IgD-negative memory B cell (primary cell): Measurements from ENCODE around the gene SLC27A1. TPM values are rescaled to one million over a fixed set of nuclear protein-coding genes. Genes with fewer than 3 reads are reported as not detected.
"Not testable (repeated sequence)": the region's sequence is repeated elsewhere in the genome, so short reads cannot be mapped to it uniquely, and the experiment has no call there.

Experiments
- H3K27ac Mint-ChIP-seq, 3 donors: one replicate each; pipeline ENCODE4 v1.8.0; 2020 to 2022; ENCODE audit warnings: mild to moderate bottlenecking in 3 of 3, mixed read lengths in 3 of 3, moderate library complexity in 1 of 3
- H3K27me3 Mint-ChIP-seq: one replicate; pipeline ENCODE4 v1.8.0; 2021; ENCODE audit warnings: mixed read lengths
- H3K36me3 Mint-ChIP-seq: one replicate; pipeline ENCODE4 v1.8.0; 2020; ENCODE audit warnings: mild to moderate bottlenecking, mixed read lengths
- H3K4me1 Mint-ChIP-seq, 3 donors: one replicate each; pipeline ENCODE4 v1.8.0; 2020 to 2022; ENCODE audit warnings: mixed read lengths in 3 of 3, mild to moderate bottlenecking in 1 of 3
- H3K4me3 Mint-ChIP-seq, 4 donors: one replicate each; pipeline ENCODE4 v1.8.0; 2020 to 2022; ENCODE audit warnings: mild to moderate bottlenecking in 4 of 4, mixed read lengths in 4 of 4, moderate library complexity in 3 of 4
- H3K9me3 Mint-ChIP-seq, 3 donors: one replicate each; pipeline ENCODE4 v1.8.0; 2020 to 2021; ENCODE audit warnings: mixed read lengths in 3 of 3, mild to moderate bottlenecking in 1 of 3
- polyA plus RNA-seq: library from polyadenylated mRNA; unstranded; fragments of 300-500 nt; fragmentation: Illumina TruSeq; gene quantifications from one replicate; pipeline ENCODE4 v1.2.3, GENCODE V29; 2021

The SLC27A1 gene
- polyA plus RNA-seq, 1 donor from 2014 or later, result 4.5 TPM

DNA sequence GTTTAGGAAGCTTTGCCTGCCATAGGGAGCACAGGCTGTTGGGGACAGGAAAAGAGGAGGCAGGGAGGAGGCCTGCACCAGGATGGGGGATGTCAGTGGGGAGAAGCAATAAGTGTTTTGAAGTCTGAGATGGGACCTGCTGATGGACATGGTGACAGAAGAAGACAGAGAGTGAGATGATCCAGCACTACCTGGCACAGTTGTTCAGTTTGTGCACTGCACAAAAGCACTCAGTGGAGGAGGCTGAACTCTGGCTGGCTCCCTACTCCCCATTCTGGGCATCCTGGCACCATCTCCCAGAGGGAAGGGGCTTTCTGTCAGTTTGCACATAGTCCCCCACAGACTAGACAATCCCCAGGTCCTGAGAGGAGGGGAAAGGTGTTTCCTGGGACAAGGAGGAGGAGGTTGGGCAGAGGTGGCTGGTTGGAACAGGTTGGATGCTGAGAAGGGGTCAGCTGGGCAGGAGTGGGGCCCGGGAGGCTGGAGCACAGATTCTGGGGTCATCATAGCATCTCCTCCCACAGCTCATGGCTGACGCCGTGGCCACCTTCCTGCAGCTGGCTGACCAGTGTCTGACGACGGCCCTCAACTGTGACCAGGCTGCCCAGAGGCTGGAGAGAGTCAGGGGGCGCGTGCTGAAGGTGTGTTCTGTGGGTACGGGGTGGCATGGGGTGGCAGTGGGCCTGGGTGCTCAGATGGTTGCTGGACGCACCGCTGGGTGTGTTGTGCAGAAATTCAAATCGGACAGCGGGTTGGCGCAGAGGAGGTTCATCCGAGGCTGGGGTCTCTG, 72.7 kb downstream of the SLC27A1 start:
- peaks cover 19% of the 10 kb centered on the region in 3 donors for H3K4me1 Mint-ChIP-seq

DNA sequence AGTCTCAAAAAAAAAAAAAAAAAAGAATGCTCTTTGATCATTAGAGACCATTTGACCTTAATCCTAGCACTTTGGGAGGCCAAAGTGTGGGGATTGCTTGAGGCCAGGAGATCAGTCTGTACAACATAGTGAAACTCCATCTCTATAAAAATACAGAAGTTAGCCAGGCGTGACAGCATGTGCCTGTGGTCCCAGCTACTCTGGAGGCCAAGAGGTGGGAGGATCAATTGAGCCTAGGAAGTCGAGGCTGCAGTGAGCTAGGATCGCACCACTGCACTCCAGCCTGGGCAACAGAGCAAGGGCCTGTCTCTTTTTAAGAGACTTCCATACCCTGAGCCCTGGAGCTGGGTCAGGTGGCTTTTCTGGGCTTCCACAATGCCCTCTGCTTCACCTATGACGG, 73.7 kb downstream of the SLC27A1 start:
- H3K27ac Mint-ChIP-seq, result peak overlapping the region in 1 of 3 donors; percentile 64
- no peaks in the 10 kb centered on the region for H3K9me3 Mint-ChIP-seq
- no peak overlapping the region for H3K4me3 Mint-ChIP-seq

More for the DNA sequence above, 72.7 kb downstream of the SLC27A1 start:
- Mint-ChIP-seq H3K27ac (peak overlapping the region in 2 of 3 donors; percentile 32 to 53), H3K9me3 (no peaks in the 10 kb centered on the region), H3K36me3 (peaks cover 5% of the 10 kb centered on the region), H3K4me3 (peak overlapping the region in 1 of 4 donors; percentile 28), H3K27me3 (no peaks in the 10 kb centered on the region)

DNA sequence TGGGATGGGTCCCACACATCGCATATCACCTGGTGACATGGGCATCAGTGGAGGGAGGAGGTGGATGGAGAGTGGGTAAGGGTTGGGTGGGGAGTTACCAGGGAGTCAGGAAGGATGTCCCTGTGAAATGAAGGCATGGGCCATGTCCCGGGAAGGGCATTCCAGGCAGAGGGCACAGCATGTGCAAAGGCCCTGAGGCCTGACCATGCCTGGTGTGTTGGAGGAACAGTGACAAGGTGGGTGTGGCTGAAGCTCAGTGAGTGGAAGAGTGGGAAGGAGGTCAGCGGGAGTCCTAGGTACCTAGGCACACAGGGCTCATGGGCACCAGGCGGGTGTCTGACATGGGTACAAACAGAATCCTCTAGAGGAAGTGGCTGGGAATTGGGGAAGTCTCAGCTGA, 74.1 kb downstream of the SLC27A1 start:
- peaks cover 6% of the 10 kb centered on the region for H3K36me3 Mint-ChIP-seq
- H3K27ac Mint-ChIP-seq, result peak overlapping the region in 2 of 3 donors; percentile 39 to 64
- H3K4me3 Mint-ChIP-seq, result no peak overlapping the region
- H3K27me3 Mint-ChIP-seq, result no peaks in the 10 kb centered on the region
- H3K4me1 Mint-ChIP-seq, result peaks cover 11 to 16% (median 11%) of the 10 kb centered on the region in 3 donors
- no peaks in the 10 kb centered on the region for H3K9me3 Mint-ChIP-seq

More for the DNA sequence above, 73.7 kb downstream of the SLC27A1 start:
- H3K4me1 Mint-ChIP-seq, result peaks cover 11 to 15% (median 12%) of the 10 kb centered on the region in 3 donors
- H3K27me3 Mint-ChIP-seq, result no peaks in the 10 kb centered on the region
- peaks cover 5% of the 10 kb centered on the region for H3K36me3 Mint-ChIP-seq

DNA sequence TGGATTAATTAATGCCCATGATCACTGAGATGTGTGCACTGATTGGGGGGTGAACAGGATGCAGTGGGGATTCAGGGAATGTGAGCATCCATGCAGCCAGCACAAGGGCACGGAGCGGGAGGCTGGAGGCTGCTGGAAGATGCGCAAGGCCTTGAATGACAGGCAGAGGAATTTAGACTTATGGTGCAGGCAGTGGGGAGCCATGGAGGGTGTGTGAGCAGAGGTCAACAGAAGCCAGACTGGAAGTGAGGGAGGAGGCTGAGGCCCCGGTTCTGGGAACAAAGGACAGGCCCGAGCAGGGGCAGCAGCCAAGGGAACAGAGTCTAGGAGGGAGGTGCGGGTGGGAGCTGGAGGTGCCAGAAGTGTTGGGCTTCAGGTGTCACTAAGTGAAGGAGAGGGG, 77.8 kb downstream of the SLC27A1 start:
- Mint-ChIP-seq H3K4me1 (peaks cover 3 to 9% (median 6%) of the 10 kb centered on the region in 3 donors), H3K36me3 (peaks cover 7% of the 10 kb centered on the region), H3K27ac (peak overlapping the region; percentile 25 to 45 (median 42)), H3K27me3 (no peaks in the 10 kb centered on the region), H3K9me3 (no peaks in the 10 kb centered on the region), H3K4me3 (peak overlapping the region in 1 of 4 donors; percentile 9)

DNA sequence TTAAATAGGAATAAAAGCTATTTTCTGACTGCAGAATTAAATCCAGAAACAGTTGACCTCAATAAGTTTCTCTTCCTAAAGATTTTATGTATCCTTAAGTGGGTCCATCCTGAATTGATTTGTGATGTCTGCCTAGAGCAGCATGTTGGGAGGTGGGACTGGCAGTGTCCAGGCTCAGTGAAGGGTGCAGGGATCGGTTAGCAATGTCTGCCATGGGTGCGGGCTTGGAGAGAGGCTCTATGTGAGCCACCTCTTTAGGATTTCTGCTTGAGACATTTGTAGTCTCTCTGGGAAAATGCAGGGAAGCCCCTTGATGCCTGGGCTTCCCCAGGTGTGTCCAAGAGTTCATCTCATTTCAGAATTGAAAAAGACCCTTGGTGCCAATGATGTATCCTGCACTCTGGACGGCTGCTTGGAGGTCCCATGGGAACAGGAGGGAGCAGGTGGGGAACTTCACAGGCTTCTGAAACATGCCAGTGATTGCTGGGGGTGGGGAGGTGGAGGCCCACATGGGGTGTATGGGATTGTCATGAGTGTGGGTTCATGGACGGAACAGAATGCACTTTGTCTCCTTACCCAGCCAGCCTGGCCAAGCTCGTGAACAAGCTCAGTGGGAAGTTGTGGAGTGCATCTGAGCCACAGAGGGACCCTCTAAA, 78.9 kb downstream of the SLC27A1 start:
- Mint-ChIP-seq H3K9me3 (no peaks in the 10 kb centered on the region), H3K27me3 (no peaks in the 10 kb centered on the region), H3K36me3 (peaks cover 9% of the 10 kb centered on the region), H3K27ac (peak overlapping the region in 2 of 3 donors; percentile 14 to 39), H3K4me1 (peaks cover under 1 to 4% (median 3%) of the 10 kb centered on the region in 3 donors), H3K4me3 (no peak overlapping the region)

DNA sequence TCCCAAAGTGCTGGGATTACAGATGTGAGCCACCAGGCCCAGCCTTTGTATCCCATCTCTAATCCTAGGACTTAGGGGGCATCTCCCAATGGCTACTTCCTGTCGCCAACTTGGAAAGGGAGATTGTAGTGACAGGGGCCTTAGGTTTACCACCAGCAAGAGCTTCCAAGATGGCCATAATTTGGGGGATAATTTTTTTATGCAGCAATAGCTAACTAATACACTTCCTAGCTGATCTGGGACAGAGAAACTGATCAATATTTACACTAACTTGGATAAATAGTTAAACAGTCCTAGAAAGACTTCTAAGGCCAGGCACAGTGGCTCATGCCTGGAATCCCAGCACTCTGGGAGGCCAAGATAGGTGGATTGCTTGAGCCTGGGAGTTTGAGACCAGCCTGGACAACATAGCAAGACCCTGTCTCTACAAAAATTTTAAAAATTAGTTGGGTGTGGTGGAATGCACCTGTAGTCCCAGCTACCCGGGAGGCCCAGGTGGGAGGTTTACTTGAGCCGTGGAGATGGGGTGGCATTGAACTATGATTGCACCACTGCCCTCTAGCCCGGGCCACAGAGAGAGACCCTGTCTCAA, 79.8 kb downstream of the SLC27A1 start:
- peak overlapping the region in 1 of 4 donors; percentile 17 for H3K4me3 Mint-ChIP-seq
- H3K36me3 Mint-ChIP-seq, result peaks cover 9% of the 10 kb centered on the region
- H3K4me1 Mint-ChIP-seq, result peaks cover 0 to 7% (median 3%) of the 10 kb centered on the region in 3 donors
- no peaks in the 10 kb centered on the region for H3K9me3 Mint-ChIP-seq
- H3K27me3 Mint-ChIP-seq, result no peaks in the 10 kb centered on the region
- peak overlapping the region in 1 of 3 donors; percentile 67 for H3K27ac Mint-ChIP-seq

DNA sequence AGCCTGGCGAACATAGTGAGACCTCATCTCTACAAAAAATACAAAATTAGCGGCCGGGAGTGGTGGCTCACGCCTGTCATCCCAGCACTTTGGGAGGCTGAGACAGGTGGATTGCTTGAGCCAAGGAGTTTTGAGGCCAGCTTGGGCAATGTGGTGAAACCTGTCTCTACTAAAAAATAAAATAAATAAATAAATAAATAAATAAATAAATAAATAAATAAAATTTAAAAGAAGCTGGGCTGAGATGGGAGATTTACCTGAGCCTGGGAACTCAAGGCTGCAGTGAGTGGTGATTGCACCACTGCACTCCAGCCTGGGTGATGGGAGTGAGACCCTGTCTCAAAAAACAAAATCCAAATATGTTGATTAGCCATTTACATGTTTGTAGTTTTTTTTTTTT, 82.4 kb downstream of the SLC27A1 start:
- not testable (repeated sequence) for H3K36me3 Mint-ChIP-seq, H3K9me3 Mint-ChIP-seq, H3K27me3 Mint-ChIP-seq, H3K4me3 Mint-ChIP-seq
- peaks cover 0 to 13% (median 3%) of the 10 kb centered on the region in 3 donors for H3K4me1 Mint-ChIP-seq
- peak overlapping the region in 1 of 3 donors; percentile 39 for H3K27ac Mint-ChIP-seq

DNA sequence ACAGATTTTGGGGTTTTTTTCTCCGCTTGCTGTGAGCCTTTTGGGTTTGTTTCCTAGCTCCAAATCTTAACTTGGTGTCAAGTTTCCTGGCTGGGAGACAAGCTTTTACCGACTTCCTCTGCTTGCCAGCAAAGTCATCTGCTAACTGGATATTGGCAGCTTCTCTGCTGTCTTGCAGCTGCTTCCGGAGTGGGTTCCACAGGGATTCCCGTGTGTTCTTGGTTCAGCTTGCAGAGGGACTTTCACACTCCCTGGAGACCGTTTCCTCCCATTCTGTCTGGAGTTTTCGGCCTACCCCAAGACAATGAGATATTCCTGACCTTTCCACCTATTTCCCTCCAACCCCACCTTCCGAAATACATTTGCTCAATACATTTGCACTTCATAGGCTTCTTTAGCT, 82.9 kb downstream of the SLC27A1 start:
- Mint-ChIP-seq H3K9me3 (no peaks in the 10 kb centered on the region), H3K4me3 (peak overlapping the region in 1 of 4 donors; percentile 56), H3K36me3 (peaks cover 9% of the 10 kb centered on the region), H3K4me1 (peaks cover 0 to 13% (median 3%) of the 10 kb centered on the region in 3 donors), H3K27me3 (no peaks in the 10 kb centered on the region), H3K27ac (peak overlapping the region in 2 of 3 donors; percentile 46)

DNA sequence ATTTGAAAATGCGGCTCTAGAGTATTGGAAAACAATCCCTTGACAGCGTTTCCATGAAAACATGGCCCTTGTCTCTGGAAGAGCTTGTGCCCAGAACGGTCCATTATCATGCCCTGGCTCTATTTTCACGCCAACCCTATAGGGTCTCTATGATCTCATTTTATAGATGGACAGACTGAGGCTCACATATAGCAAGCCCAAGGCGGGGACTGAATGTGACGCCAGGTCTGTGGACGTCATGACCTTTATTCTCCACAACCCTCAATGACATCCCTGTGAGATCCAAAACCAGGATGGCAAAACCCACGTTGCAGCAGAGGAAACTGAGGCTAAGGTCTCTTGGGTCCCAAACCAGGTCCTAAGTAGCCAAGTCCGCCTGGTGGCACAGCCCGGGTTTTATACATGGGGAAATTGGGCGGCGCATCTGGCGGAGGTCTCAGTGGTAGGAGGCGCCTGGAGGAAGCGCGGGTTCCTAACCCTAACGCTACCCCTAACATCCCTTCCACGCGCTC, 84.7 kb downstream of the SLC27A1 start:
- H3K27me3 Mint-ChIP-seq, result no peaks in the 10 kb centered on the region
- H3K4me1 Mint-ChIP-seq, result peaks cover 2 to 12% (median 4%) of the 10 kb centered on the region in 3 donors
- H3K4me3 Mint-ChIP-seq, result peak overlapping the region; percentile 54 to 80 (median 64)
- H3K36me3 Mint-ChIP-seq, result peaks cover 7% of the 10 kb centered on the region
- H3K9me3 Mint-ChIP-seq, result no peaks in the 10 kb centered on the region
- peak overlapping the region; percentile 61 to 93 (median 81) for H3K27ac Mint-ChIP-seq

DNA sequence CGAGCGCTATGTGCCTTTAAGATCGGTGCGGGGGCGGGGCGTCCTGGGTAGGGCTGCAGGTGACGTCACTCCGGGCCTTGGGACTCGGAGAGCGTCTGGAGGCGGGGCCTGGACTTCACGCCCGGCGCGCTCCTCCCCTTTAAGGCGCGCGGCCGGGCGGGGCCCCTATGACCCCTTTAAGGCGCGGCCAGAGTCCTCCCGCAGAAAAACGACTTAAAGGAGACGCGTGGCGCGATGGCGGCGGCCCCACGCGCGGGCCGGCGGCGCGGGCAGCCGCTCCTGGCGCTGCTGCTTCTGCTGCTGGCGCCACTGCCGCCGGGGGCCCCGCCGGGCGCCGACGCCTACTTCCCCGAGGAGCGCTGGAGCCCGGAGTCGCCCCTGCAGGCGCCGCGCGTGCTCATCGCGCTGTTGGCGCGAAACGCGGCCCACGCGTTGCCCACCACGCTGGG, 85.2 kb downstream of the SLC27A1 start, which contains the start of gene COLGALT1:
COLGALT1 (plus strand) TSS at position 170 of the 449 bp plus-strand sequence; CDS start at position 235, 65 bp downstream.
- Mint-ChIP-seq H3K4me3 (peak within 1 kb of the TSS; percentile 54 to 95 (median 90)), H3K4me1 (peaks cover 4 to 16% (median 6%) of the 10 kb centered on the region in 3 donors), H3K36me3 (peaks cover 9% of the 10 kb centered on the region), H3K27ac (peak within 1 kb of the TSS; percentile 76 to 93 (median 81)), H3K27me3 (no peaks in the 10 kb centered on the region), H3K9me3 (no peaks in the 10 kb centered on the region)

Other genes starting within 250 kb of the SLC27A1 start
- 46.0 TPM for gene OCEL1, start 244.3 kb upstream of the SLC27A1 start, polyA plus RNA-seq
- gene NR2F6, start 224.6 kb upstream of the SLC27A1 start, polyA plus RNA-seq, result 1.3 TPM
- gene USHBP1, start 205.8 kb upstream of the SLC27A1 start, polyA plus RNA-seq, result not detected
- 115 TPM for gene BABAM1, start 203.1 kb upstream of the SLC27A1 start, polyA plus RNA-seq
- 6.1 TPM for gene ANKLE1, start 188.6 kb upstream of the SLC27A1 start, polyA plus RNA-seq
- 8.5 TPM for gene ABHD8, start 167.1 kb upstream of the SLC27A1 start, polyA plus RNA-seq
- gene MRPL34, start 164.7 kb upstream of the SLC27A1 start, polyA plus RNA-seq, result 218 TPM
- gene DDA1, start 161.0 kb upstream of the SLC27A1 start, polyA plus RNA-seq, result 38.6 TPM
- not detected for gene ANO8, start 135.7 kb upstream of the SLC27A1 start, polyA plus RNA-seq
- gene GTPBP3, start 133.0 kb upstream of the SLC27A1 start, polyA plus RNA-seq, result 11.1 TPM
- gene PLVAP, start 93.2 kb upstream of the SLC27A1 start, polyA plus RNA-seq, result not detected
- not detected for gene CCDC194, start 76.3 kb upstream of the SLC27A1 start, polyA plus RNA-seq
- gene BST2, start 64.9 kb upstream of the SLC27A1 start, polyA plus RNA-seq, result 162 TPM
- 22.2 TPM for gene MVB12A, start 50.5 kb upstream of the SLC27A1 start, polyA plus RNA-seq
- not detected for gene TMEM221, start 21.9 kb upstream of the SLC27A1 start, polyA plus RNA-seq
- not detected for gene NXNL1, start 9.6 kb upstream of the SLC27A1 start, polyA plus RNA-seq
- gene PGLS, start 41.1 kb downstream of the SLC27A1 start, polyA plus RNA-seq, result 106 TPM
- gene COLGALT1, start 85.1 kb downstream of the SLC27A1 start, polyA plus RNA-seq, result 11.5 TPM
- gene UNC13A, start 217.8 kb downstream of the SLC27A1 start, polyA plus RNA-seq, result not detected
- 50.3 TPM for gene MAP1S, start 249.0 kb downstream of the SLC27A1 start, polyA plus RNA-seq